AML-193 (cell line): ENCODE measurements around the gene MT1B.
"Not testable (repeated sequence)": the region's sequence is repeated elsewhere in the genome, so short reads cannot be mapped to it uniquely, and the experiment has no call there.

ENCODE experiments used
- DNase-seq, 2 experiments: peaks; one replicate each; lab custom pipeline; 2025; lab: John Stamatoyannopoulos, UW

The MT1B gene

GRCh38 chr16:56620339-56620897 is 31.3 kb upstream of the MT1B start:
- no peak for DNase-seq

GRCh38 chr16:56621665-56622445 is 29.8 kb upstream of the MT1B start:
- DNase-seq = not testable (repeated sequence)

GRCh38 chr16:56623184-56623583 is 28.5 kb upstream of the MT1B start:
- not testable (repeated sequence) for DNase-seq

GRCh38 chr16:56623637-56624036 is 28.0 kb upstream of the MT1B start:
- no peak for DNase-seq

GRCh38 chr16:56625140-56625942 is 26.3 kb upstream of the MT1B start, which contains the start of gene MT1E:
Gene MT1E, plus strand, starts transcription at chr16:56625781. Its CDS starts 71 bp downstream, at chr16:56625852.
- DNase-seq = peak; percentile 44 to 52

- DNase-seq = no peak
Measured at GRCh38 chr16:56625943-56626654, 25.6 kb upstream of the MT1B start.

- DNase-seq = no peak
Measured at GRCh38 chr16:56626685-56627084, 25.0 kb upstream of the MT1B start.

GRCh38 chr16:56628486-56629350 is 23.0 kb upstream of the MT1B start:
- DNase-seq = no peak

GRCh38 chr16:56629531-56629930 is 22.2 kb upstream of the MT1B start:
- no peak for DNase-seq

- no peak for DNase-seq
Measured at GRCh38 chr16:56630134-56630533, 21.6 kb upstream of the MT1B start.

- no peak for DNase-seq
Measured at GRCh38 chr16:56631197-56631596, 20.5 kb upstream of the MT1B start.

- no peak for DNase-seq
Measured at GRCh38 chr16:56631832-56632155, 19.9 kb upstream of the MT1B start.

- no peak for DNase-seq
Measured at GRCh38 chr16:56632156-56632847, 19.4 kb upstream of the MT1B start, which contains the start of gene MT1M. Gene MT1M, plus strand, starts transcription at chr16:56632659. Its CDS starts 73 bp downstream, at chr16:56632732.

GRCh38 chr16:56632848-56633365 is 18.8 kb upstream of the MT1B start:
- DNase-seq = no peak

GRCh38 chr16:56633535-56633934 is 18.2 kb upstream of the MT1B start:
- no peak for DNase-seq

GRCh38 chr16:56634715-56635440 is 16.8 kb upstream of the MT1B start:
- no peak for DNase-seq

GRCh38 chr16:56635441-56635967 is 16.2 kb upstream of the MT1B start:
- no peak for DNase-seq

- no peak for DNase-seq
Measured at GRCh38 chr16:56636616-56637413, 14.9 kb upstream of the MT1B start.
